Spleen (tissue), 11 donors: ENCODE data around the gene MME. TPM values are rescaled to one million over a fixed set of nuclear protein-coding genes. Genes with fewer than 3 reads are reported as not detected.

Experiments used
- DNase-seq: peaks from one replicate; pipeline ENCODE4 v3.0.0-alpha.2; 2020
- H3K27ac ChIP-seq, 8 donors: fragments of 200-600 bp; sonication (generic) in 7 of 8; 1 replicate in 4 of 8; 2 replicates in 4 of 8; pipeline versions ENCODE4 v1.5.0 to v1.8.0; 2016 to 2021; ENCODE audit warnings: inconsistent platforms in 4 of 8, mild to moderate bottlenecking in 4 of 8, moderate library complexity in 1 of 8
- H3K27me3 ChIP-seq, 7 donors: fragments of 200-600 bp; sonication (generic) in 6 of 7; replicated peaks in 1 of 7; 1 replicate in 4 of 7; 2 replicates in 3 of 7; pipeline versions ENCODE4 v1.5.0 to v1.8.0; 2016 to 2021; ENCODE audit warnings: inconsistent platforms in 3 of 7, mild to moderate bottlenecking in 1 of 7
- H3K36me3 ChIP-seq, 6 donors: fragments of 200-600 bp; sonication (generic) in 5 of 6; 1 replicate in 4 of 6; 2 replicates in 2 of 6; pipeline versions ENCODE4 v1.5.0 to v1.8.0; 2016 to 2021; ENCODE audit warnings: inconsistent platforms in 2 of 6
- H3K4me1 ChIP-seq, 6 donors: fragments of 200-600 bp; sonication (generic) in 5 of 6; 1 replicate in 3 of 6; 2 replicates in 3 of 6; pipeline versions ENCODE4 v1.5.0 to v1.8.0; 2016 to 2021; ENCODE audit warnings: inconsistent platforms in 3 of 6
- H3K4me3 ChIP-seq, 8 donors: fragments of 200-600 bp; sonication (generic) in 7 of 8; 1 replicate in 4 of 8; 2 replicates in 4 of 8; pipeline versions ENCODE4 v1.5.0 to v1.8.0; 2016 to 2021; ENCODE audit warnings: inconsistent platforms in 4 of 8, mild to moderate bottlenecking in 4 of 8, moderate library complexity in 2 of 8
- H3K9me3 ChIP-seq, 8 donors: fragments of 200-600 bp; sonication (generic) in 7 of 8; 1 replicate in 4 of 8; 2 replicates in 4 of 8; pipeline versions ENCODE4 v1.5.0 to v1.8.0; 2016 to 2021; ENCODE audit warnings: inconsistent platforms in 4 of 8
- POLR2A ChIP-seq, 3 donors: fragments of 450-650 bp; IDR thresholded peaks; one replicate each; pipeline ENCODE4 v1.5.1; 2017; ENCODE audit warnings: antibody characterized with exemption in 3 of 3, mild to moderate bottlenecking in 1 of 3
- POLR2AphosphoS5 ChIP-seq, 3 donors: sonication (generic); formaldehyde crosslinking; IDR thresholded peaks; one replicate each; pipeline ENCODE4 v1.5.1; 2017; ENCODE audit warnings: antibody characterized with exemption in 3 of 3
- WGBS, 5 donors: extraction: QIAGEN DNeasy Blood & Tissue Kit in 3 of 5; methylation state at CpG; one replicate each; pipeline versions ENCODE4 v1.1.5 to v1.1.7; 2013 to 2018; 5-methylcytosine and 5-hydroxymethylcytosine counted together
- intact Hi-C: fragments of 100-400 bp; cut with DNase I; formaldehyde crosslinking; loops from one replicate; pipeline ENCODE4 v1.15.0; 2023; ENCODE audit warnings: low total_unique reads
- polyA plus RNA-seq, 3 donors: library from polyadenylated mRNA; stranded (reverse); fragments of 200-250 nt; gene quantifications; one replicate each; pipeline ENCODE4 v1.2.1, GENCODE V29; 2013
- total RNA-seq, 7 donors: library from RNA; depleted of rRNA in 3 of 7; stranded (reverse); fragments of >200 nt in 3 of 7; fragmentation: NEBNext Ultra II Directional in 4 of 7; extraction: Animal tissue kit (Norgen Biotek cat#: 25700) in 4 of 7; gene quantifications; one replicate each; pipeline versions ENCODE4 v1.1.0 to v1.2.1, GENCODE V29; 2016 to 2021
- TF ChIP-seq, protein P1 (sequence below), 11 experiments: fragments of 200-600 bp in 7 of 11; fragments of 450-650 bp in 4 of 11; sonication (generic) in 4 of 11; IDR thresholded peaks in 8 of 11; conservative IDR thresholded peaks in 3 of 11; 1 replicate in 7 of 11; 2 replicates in 4 of 11; pipeline versions ENCODE4 v1.4.0 to v1.8.0; 2016 to 2021; ENCODE audit warnings: antibody characterized with exemption in 11 of 11, inconsistent platforms in 4 of 11, mild to moderate bottlenecking in 1 of 11
- donor health status: healthy with polysubstance abuse.
- donor health status: DM: no; HTN: no; CAD: no; lungs with moderate emphysema.
- donor health status: DM: no; HTN: no; CAD: no.
- donor health status: Bipolar disorder and iron deficiency.
- donor health status: healthy.
- donor health status: DM: no; HTN: no; CAD: no.
- donor health status: DM: yes; HTN: yes; CAD: no.

MME gene
- total and polyA plus RNA-seq, 10 donors, result 0.50 to 43.2 (median 13.2) TPM

DNA sequence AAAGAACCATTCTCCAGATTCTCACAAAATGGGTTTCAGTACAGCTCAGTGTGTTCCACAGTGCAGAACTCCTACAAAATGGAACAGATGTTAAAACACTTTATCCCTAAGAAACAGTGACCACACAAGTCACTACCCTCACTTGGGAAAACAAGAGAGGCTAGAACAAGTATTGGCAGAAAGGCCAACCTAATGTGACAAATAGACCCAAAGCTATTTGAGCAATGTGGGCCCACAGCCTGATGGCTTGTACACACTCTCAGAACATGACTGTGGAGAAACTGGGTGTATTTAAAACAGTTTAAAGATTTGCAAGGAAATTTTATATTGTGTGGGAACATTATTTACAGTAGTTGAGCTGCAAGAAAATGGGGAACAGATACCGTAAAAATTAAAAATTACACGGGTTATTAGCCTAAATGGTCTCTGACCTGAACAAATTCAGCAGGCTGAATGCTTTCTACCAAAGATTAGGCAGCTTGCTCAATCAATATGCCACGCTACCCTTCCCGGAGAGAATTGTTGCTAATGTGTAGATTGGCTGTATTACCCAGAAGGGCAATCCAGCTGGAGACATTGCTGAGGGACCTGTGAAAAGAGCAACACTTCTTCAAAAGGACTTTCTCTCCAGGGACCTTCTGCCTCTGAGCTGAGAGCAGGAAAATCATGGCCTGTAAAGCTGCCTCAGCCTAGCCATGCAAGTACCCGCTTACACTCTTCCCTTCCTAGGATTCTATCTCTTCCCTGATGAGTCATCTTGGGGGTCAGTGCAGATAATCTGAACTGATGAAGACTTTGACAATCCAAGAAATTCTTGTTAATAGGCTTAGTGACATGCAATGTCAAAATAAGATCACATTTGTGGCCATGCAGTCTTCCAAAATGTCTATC is 116.3 kb downstream of the MME start:
- no peak overlapping the region for H3K27ac ChIP-seq
- no peaks in the 10 kb centered on the region for H3K36me3 ChIP-seq
- no peak for DNase-seq
- H3K4me1 ChIP-seq, result no peaks in the 10 kb centered on the region
- H3K27me3 ChIP-seq, result no peaks in the 10 kb centered on the region
- WGBS, 5 donors, result 86 to 91% (median 88%) methylated on average over 5 of the region's 5 CpGs
- no peak overlapping the region for H3K4me3 ChIP-seq
- no peaks in the 10 kb centered on the region for H3K9me3 ChIP-seq
- TF ChIP-seq POLR2A (IDR thresholded peaks at IDR 0.05) (no peak), POLR2AphosphoS5 (IDR thresholded peaks at IDR 0.05) (no peak)
- TF ChIP-seq, protein P1, sequence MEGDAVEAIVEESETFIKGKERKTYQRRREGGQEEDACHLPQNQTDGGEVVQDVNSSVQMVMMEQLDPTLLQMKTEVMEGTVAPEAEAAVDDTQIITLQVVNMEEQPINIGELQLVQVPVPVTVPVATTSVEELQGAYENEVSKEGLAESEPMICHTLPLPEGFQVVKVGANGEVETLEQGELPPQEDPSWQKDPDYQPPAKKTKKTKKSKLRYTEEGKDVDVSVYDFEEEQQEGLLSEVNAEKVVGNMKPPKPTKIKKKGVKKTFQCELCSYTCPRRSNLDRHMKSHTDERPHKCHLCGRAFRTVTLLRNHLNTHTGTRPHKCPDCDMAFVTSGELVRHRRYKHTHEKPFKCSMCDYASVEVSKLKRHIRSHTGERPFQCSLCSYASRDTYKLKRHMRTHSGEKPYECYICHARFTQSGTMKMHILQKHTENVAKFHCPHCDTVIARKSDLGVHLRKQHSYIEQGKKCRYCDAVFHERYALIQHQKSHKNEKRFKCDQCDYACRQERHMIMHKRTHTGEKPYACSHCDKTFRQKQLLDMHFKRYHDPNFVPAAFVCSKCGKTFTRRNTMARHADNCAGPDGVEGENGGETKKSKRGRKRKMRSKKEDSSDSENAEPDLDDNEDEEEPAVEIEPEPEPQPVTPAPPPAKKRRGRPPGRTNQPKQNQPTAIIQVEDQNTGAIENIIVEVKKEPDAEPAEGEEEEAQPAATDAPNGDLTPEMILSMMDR (IDR thresholded peaks at IDR 0.05 in 8 of 11, conservative IDR thresholded peaks at IDR 0.05 in 3 of 11), result no peak
- intact Hi-C loops, result no loop called here

DNA sequence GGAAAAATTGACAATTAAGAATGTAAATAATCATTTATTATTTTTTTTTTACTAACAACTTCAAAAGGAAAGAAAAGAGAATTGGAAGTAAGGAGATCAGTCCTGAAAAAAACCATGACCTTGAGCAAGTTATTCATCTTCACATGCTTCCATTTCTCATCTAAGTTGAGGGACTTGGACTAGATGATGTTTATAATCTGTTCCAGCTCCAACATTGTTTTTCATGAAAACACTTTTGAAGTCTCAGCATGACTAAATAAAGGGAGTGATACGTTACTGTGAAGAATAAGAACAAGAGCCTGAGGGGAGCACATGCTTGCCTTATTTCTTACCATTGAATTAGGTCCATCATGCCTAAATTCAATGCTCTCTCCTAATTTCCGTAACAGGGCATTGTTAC is 117.7 kb downstream of the MME start:
- intact Hi-C loops, result no loop called here
- H3K36me3 ChIP-seq, result no peaks in the 10 kb centered on the region

DNA sequence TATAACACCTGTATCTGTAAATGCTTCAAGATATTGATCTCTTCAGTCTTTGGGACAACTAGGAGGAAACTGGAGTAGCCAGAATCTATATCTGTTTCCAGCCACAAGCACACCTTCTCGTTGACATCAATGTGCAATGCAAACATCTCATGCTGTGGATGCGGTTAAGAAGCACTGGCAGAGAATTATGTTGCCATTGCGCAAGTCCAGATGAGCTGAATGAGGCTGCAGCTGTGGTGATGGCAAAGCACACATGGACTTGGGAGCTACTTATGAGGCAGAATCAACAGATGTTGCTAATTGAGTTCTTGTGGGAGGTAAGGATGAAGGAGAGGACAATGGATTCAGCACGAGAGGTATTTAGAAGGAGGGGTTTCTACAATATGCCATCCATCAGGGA is 122.5 kb downstream of the MME start:
- H3K27ac ChIP-seq, result no peak overlapping the region
- DNase-seq, result no peak
- no peaks in the 10 kb centered on the region for H3K4me1 ChIP-seq
- no peak for TF ChIP-seq POLR2AphosphoS5 (IDR thresholded peaks at IDR 0.05)
- TF ChIP-seq POLR2A (IDR thresholded peaks at IDR 0.05), result no peak
- TF ChIP-seq, protein P1 (IDR thresholded peaks at IDR 0.05 in 8 of 11, conservative IDR thresholded peaks at IDR 0.05 in 3 of 11), result no peak
- no peaks in the 10 kb centered on the region for H3K36me3 ChIP-seq
- no peaks in the 10 kb centered on the region for H3K27me3 ChIP-seq
- intact Hi-C loops, result no loop called here
- 81 to 91% (median 82%) methylated on average over 4 of the region's 4 CpGs for WGBS, 5 donors
- H3K4me3 ChIP-seq, result no peak overlapping the region
- H3K9me3 ChIP-seq, result no peaks in the 10 kb centered on the region

More for the DNA sequence above, 117.7 kb downstream of the MME start:
- 75 to 94% (median 88%) methylated on average over 2 of the region's 2 CpGs for WGBS, 5 donors
- H3K27ac ChIP-seq, result no peak overlapping the region
- H3K4me3 ChIP-seq, result no peak overlapping the region
- no peaks in the 10 kb centered on the region for H3K27me3 ChIP-seq
- TF ChIP-seq POLR2A (IDR thresholded peaks at IDR 0.05), result no peak
- TF ChIP-seq POLR2AphosphoS5 (IDR thresholded peaks at IDR 0.05), result no peak
- TF ChIP-seq, protein P1 (IDR thresholded peaks at IDR 0.05 in 8 of 11, conservative IDR thresholded peaks at IDR 0.05 in 3 of 11), result no peak
- no peak for DNase-seq
- no peaks in the 10 kb centered on the region for H3K9me3 ChIP-seq
- H3K4me1 ChIP-seq, result no peaks in the 10 kb centered on the region

DNA sequence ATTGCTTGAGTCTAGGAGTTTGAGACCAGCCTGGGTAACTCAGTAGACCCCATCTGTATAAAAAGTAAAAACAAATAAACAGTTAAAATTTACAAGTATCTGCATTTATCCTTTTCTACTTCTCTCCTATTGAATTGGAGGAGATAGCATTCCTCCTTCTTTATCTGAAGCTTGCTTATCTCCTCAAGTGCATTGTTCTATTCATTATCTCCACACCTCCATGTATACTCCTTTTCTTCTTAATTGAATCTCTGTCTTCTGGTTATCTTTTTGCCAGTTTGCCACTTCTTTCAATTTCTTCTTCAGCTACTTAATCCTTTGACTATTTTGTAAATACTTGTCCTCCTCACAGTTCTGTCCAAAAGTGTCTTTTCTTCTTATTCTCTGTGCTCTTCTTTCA is 124.7 kb downstream of the MME start:
- H3K9me3 ChIP-seq, result no peaks in the 10 kb centered on the region
- intact Hi-C loops, result no loop called here
- no peak for DNase-seq
- H3K27me3 ChIP-seq, result no peaks in the 10 kb centered on the region
- H3K27ac ChIP-seq, result no peak overlapping the region
- H3K36me3 ChIP-seq, result no peaks in the 10 kb centered on the region
- TF ChIP-seq POLR2AphosphoS5 (IDR thresholded peaks at IDR 0.05) (no peak), POLR2A (IDR thresholded peaks at IDR 0.05) (no peak)
- TF ChIP-seq, protein P1 (IDR thresholded peaks at IDR 0.05 in 8 of 11, conservative IDR thresholded peaks at IDR 0.05 in 3 of 11), result no peak
- no peaks in the 10 kb centered on the region for H3K4me1 ChIP-seq
- no peak overlapping the region for H3K4me3 ChIP-seq
